Pulmonary artery endothelial cell (primary cell): ENCODE measurements around the gene ZNF774. TPM values are rescaled to one million over a fixed set of nuclear protein-coding genes. Genes with fewer than 3 reads are reported as not detected.

Source experiments
- total RNA-seq: library from RNA; depleted of rRNA; stranded (reverse); fragments of >200 nt; gene quantifications from 2 replicates; pipeline ENCODE4 v1.2.3, GENCODE V29; 2014

ZNF774 gene
- total RNA-seq, 1 donor from 2014 or later, result 1.1 TPM

Other genes starting within 250 kb of the ZNF774 start
- gene IDH2, start 249.8 kb upstream of the ZNF774 start, total RNA-seq, result 59.2 and 135 TPM in 2 replicates
- gene SEMA4B, start 151.0 kb upstream of the ZNF774 start, total RNA-seq, result 12.5 and 15.9 TPM in 2 replicates
- 33.4 and 44.6 TPM in 2 replicates for gene CIB1, start 118.3 kb upstream of the ZNF774 start, total RNA-seq
- gene GDPGP1, start 118.1 kb upstream of the ZNF774 start, total RNA-seq, result 7.3 and 10.2 TPM in 2 replicates
- gene TTLL13, start 102.7 kb upstream of the ZNF774 start, total RNA-seq, result 0.04 TPM in 1 of 2 replicates, not detected in the other
- 53.4 and 87.3 TPM in 2 replicates for gene NGRN, start 86.6 kb upstream of the ZNF774 start, total RNA-seq
- gene IQGAP1, start 36.0 kb downstream of the ZNF774 start, total RNA-seq, result 197 and 214 TPM in 2 replicates
- gene CRTC3, start 177.6 kb downstream of the ZNF774 start, total RNA-seq, result 8.1 and 8.6 TPM in 2 replicates